Activated CD4-positive, CD25-positive, alpha-beta regulatory T cell treated with anti-CD3 and anti-CD28 coated beads, Interleukin-2, amount 50 U/mL, for 16 hours (primary cell): ENCODE measurements around the gene PEPD.

Experiments
- DNase-seq: peaks from one replicate; pipeline ENCODE4 v3.0.0-alpha.2; 2020; ENCODE audit warnings: low read depth, low spot score

The PEPD gene

DNA sequence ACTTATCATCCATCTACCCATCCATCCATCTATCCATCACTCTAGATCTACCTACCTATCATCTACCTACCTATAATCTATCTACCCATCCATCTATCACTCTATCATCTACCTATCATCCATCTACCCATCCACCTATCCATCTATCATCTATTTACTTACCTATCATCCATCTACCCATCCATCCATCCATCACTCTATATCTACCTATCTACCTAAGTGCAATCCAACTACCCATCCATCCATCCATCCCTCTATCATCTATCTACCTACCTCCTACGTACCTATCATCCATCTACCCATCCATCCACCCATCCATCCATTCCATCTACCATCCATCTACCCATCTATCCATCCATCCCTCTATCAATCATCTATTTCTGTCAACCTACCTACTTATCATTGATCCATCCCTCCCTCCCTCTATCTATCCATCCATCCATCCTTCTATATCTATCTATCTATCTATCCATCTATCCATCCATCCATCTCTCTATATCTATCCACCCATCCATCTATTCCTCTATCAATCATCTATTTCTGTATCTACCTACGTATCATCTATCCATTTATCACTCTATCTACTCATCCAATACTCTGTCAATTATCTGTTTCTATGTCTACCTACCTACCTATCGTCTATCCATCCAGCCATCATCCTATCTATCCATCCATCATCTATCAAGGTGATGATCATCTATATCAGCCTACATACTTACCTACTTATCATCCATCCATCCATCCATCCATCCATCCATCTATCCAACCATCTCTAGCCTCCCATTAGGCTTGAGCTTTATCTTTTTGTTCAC lies 99.0 kb downstream of the PEPD start:
- DNase-seq, result no peak

DNA sequence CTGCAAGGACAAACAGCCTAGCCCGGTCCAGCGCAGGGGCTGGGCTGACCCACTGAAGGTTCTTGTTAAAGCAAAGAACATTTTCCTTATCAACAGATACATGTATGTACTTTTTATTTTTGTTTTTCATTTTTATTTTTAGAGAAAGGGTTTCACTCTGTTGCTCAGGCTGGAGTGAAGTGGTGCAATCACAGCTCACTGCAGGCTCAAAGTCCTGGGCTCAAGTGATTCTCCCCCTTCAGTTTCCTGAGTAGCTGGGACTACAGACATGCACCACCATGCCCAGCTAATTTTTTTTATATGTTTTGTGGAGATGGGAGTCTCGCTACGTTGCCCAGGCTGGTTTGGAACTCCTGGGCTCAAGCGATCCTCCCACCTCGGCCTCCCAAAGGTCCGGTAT lies 100.2 kb downstream of the PEPD start:
- DNase-seq, result no peak

DNA sequence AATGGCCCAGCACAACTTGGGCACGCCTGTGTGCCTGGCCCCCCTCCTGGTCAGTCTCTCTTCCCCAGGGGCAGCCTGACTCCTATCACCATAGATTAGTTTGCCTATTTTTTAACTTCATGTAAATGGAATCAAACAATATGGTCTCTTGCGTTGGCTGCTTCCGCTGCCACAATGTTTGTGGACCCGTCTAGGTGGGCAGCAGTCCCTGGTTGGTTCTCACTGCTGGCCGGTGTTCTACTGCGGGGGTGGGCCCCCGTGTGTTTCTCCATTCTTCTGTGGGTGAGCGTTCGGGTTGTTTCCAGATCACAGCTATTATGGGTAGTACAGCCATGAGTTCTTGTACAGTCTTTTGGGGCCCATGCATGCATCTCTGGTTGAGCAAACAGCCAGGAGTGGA lies 100.8 kb downstream of the PEPD start:
- no peak for DNase-seq

DNA sequence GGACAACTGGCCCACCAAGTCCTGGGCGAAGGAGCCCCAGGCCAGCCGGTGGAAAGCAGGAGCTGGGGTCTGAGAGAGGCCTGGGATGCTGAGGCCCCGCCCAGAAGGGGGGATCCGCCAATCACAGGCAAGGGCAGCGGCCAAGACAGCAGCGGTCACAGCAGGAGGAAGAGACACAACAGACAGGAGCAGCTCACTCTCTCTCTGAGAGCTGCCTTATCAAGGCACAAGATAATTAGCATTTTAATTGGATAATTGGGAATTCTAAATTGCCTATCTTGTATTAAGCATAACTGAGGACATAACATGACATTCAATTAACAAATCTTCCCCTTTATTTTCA lies 101.8 kb downstream of the PEPD start:
- no peak for DNase-seq

DNA sequence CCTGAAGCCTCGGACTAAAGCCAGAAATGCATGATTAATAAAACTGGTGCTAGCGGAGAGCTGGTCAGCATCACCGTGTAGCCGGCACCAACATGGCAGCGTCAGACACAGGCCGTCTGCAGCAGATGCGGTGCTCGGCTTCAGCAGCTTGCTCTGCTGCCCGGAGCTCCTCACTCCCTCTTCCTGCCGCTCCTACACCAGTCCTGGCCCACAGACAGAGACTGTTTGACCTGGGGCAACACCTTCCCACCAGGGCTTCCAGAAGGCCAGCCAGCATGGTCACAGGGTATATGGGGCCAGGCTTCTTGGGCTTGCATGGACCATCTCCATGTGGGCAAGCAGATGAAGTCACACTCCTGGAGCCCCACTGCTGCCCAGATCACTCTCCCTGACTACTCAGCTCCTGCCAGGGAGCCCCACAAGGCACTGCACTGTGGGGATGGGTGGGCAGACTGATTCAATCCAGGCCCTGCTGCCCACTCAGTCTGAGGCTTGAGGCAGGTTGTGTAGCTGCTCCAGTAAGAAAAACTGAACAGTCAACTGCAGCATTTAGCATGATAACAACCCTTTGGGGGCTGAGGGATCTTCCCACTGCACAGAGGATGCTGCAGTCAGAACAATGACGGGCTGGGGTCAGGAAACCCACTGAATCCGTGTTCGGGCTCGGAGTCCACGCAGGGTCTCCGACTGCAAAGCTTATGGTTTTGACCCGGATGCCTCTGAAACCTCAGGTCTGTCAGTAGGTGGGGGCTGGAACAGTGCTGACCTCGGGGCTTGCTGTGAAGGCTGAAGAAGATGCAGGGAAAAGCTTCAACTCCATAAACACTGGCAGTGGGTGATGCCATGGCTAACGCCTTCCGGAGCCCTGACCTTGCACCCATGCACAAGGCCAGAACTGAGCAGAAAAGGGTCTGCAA lies 102.5 kb downstream of the PEPD start:
- no peak for DNase-seq

DNA sequence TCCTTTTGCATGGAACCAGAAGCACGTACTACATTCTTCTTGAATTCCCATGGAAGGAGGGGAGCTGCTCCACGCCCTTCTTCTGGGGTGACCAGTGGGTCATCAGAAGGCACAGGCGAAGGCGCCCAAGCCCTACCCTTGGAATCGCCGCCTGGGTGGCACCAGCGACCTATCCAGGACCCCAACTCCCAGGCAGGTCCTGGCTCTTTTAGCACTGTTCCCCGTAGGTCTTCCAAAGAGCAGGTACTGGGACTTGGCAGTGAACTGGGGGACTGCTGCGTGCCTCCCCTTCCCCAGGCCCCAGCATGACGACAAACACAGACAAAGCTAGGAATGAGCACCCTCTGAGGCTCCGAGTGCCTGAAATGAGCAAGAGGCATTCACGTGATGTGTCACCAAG lies 103.1 kb downstream of the PEPD start:
- DNase-seq, result no peak

DNA sequence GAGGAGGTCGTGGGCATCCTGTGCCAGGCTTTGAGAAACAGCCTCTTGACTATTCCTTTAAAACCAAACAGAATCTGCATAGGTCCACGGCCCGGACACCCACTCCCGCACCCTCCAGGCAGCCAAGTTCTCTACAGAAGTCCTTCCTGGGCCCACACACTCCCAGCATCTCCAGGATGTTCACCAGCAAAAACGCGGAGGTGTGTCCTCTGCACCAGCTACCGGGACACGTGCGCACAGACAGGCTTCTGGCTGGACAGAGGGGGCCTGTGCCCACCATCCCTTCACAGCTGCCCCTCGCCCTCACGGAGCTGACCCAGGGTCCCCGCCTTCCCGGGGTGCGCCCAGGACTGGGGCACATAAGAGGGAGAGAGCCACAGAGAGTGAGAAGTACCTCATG lies 103.8 kb downstream of the PEPD start:
- no peak for DNase-seq

DNA sequence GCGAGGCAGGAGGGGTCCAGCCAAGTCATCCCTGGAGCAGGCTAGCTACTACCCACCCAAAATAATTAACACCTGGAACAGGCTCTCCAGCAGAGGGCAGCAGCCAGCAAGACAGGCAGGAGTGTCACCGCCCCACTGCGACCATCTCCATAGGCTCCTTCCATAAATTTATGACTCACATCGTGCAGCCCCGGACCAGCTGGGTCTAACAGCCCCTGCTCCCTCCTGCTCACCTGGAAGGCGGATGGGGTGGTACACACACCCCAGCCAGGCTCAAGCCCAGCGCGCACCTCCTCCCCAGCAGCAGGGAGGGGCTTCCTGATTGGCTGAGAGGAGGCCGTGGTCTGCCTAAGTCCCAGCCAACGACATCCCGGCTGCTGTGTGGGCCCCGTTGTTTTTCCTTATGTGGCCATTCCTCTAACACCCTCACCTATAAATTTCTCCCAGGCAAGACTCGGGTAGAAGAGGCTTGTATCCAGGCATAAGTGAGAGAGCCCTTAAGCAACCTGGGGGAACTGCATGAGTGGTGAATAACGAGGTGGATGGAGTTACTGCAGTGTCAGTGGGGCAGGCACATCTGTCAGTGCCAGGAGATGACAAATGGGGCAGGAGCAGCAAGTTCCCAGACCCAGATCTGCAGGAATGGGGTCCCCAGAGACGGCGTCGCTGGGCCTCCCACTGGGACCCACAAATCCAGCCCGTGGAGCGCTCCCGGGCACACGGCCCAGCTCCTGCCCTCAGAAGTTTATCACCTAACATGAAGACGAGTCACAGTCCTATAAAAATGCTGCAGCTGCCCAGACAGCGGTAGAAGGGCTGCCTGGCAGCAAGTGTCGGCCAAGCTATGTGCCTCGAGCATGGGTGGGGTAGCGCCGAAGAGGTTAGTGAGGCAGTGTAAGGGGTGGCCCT lies 105.0 kb downstream of the PEPD start:
- DNase-seq, result peak; percentile 40

DNA sequence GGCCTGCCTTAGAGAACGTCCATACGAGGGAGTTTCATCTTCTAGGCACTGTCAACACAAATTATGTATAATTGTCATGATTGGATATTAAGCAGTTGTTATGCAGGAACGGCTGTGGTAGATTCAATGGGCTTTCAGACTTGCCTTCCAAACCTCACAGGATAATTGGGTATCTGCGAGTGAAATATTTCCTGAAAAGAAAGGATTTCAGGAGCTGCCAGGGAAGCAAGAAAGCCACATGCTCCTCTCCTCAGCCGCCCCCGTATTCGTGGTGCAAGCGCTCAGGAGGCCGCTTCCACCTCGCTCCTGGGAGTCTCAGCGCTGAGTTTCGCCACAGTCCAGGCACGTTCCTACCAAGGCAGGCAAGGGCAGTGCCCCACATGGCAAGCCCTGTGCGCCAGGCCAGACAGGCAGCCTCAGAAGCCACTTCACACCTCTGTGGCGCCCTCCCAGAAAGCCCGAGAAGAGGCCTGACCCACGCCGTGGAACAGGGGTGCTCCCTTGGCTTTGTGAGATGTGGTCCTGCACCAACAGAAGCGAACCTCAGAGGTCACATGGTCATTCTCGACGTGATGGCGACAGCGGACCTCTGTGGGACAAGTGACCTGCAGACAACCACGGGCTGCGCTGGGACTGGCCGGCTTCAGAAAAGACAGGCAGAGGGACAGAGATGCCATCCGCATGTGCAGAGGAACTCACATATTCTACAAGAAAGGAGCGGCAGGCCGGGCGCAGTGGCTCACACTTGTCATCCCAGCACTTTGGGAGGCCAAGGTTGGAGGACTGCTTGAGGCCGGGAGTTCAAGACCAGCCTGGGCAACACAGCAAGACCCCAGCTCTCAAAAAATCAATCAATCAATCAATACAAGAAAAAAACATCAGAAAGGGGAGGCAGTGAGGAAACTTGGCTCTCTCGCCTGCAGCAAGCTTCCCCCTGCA lies 106.7 kb downstream of the PEPD start:
- DNase-seq, result no peak

DNA sequence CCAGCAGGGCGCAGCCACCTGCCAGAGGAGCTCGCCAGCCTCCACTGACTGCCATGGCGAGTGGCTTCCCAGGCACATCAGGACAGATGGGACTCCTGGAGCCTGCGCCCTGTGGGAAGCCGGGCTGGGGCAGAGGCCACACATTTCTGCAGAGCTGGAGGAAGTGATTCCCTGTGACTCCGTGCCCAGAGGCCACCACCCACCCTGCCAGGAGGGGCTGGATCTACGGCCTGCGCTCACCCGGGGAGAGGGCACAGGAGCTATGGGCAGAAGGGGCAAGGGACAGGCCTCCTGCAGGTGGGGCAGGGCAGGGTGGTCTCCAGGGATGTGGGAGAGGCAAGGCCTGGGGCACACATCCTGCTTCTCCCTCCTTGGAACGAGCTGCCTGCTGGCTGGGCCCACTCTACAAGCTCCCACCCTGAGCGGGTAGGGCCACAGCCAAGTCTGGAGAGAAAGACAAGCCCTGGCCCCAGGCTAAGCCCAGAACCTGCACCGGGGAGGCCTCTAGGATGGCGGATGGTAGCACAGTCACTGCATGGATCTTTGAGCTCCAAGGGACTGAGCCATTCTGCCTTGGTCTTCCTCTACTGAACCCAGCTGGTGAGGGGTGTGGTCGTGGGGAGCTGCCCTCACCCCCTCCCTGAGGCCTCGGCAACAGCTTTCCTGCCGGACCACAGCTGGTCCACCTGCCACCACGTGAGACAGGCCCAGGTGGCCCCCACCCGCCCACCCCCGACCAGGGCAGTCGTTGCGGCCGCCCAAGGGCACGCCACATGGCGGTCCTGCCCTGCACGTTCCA lies 107.5 kb downstream of the PEPD start:
- no peak for DNase-seq

DNA sequence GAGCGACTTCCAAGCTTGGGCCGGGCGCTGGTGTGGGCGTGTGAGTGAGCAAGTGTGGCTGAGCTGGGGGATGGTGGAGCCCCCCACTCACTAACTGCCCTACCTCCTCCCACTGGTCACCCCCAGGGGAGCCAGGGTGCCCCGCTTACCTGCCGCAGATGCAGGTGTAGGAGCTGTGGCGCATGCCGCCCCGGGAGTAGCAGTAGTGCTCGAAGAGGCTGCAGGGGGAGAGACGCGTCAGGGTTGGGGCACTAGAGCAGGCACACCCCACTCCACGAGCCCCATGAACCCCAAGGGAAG lies 108.2 kb downstream of the PEPD start:
- DNase-seq, result no peak

DNA sequence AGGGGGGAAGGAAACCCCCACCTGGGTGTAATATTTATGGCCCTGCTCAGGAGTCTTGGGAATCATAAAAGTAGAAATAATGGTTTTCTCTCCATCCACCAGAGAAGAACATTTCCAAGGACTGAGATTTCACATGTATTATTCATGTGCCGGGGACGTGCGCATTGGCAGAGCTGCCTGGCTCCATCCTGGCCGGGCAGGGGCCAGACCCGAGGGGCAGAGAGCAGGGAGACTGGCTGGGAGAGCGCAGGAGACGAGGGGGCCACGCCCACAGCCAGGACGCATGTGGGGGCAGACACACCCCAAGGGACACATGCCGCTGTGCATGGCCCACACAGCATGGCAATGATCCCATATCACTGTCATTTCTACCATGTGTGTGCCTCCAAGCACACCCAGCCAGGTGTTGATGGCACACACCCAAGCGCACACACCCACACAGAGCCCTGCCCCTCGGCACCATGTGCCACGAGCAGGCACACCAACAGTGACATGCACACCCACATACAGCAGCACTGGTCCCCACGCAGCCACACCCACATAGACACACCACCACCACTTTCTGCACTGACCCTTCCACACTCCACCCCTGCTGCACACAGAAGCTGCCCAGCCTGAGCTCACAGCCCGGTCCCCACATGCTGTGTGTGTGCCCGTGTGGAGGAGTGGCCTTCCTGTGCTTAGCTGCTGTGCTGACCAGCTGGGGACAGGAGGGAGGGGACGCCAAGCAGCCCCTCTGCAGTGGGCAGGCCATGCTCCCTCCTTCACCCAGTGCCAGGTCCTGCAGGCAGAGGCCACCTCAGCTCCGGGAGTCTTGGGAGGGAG lies 108.8 kb downstream of the PEPD start:
- DNase-seq, result no peak

DNA sequence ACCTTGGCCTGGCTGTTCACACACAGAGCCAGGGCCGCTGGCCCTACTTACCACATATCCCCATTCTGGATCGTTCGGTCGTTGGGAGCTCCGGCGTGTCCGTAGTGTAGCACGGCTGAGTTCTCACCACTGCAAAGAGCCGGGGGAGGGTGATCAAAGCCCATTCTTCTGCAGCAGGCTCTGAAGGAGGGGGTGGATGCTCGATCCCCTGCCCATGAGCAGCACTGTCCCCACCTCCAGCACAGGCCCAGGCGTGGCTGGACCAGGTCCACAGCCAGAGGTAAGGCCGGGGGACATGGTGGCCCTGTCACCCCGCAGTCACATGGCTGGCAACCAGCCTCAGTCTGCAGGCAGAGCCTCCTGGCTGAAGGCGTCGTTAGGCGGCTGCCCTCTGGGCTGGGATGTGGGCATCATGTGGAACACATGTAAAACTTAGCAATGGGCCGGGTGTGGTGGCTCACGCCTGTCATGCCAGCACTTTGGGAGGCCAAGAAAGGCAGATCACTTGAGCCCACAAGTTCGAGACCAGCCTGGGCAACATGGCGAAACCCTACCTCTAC lies 109.9 kb downstream of the PEPD start:
- no peak for DNase-seq

DNA sequence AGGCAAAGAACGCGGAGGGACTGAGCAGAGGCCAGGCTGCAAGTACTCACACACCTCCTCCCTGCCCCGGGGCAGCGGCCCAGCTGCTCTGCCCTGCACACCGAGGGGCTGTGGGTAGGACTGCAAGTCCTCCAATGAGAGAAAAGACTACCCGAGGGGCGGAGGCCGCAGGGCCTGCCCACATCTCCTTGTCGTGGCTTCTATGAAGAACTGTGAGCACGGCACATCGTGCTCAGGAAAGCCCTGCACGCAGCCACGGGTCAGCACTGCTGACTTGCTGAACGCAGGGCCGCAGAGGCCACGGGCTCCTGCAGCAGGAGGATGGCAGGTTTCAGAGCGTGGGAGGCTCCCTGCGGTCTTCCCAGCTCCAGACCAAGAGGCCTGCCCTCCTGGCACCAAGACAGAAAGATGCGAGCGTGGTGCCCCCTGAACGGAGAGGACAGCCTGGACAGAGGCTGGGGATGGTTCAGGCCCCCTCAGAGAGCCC lies 110.6 kb downstream of the PEPD start:
- no peak for DNase-seq

DNA sequence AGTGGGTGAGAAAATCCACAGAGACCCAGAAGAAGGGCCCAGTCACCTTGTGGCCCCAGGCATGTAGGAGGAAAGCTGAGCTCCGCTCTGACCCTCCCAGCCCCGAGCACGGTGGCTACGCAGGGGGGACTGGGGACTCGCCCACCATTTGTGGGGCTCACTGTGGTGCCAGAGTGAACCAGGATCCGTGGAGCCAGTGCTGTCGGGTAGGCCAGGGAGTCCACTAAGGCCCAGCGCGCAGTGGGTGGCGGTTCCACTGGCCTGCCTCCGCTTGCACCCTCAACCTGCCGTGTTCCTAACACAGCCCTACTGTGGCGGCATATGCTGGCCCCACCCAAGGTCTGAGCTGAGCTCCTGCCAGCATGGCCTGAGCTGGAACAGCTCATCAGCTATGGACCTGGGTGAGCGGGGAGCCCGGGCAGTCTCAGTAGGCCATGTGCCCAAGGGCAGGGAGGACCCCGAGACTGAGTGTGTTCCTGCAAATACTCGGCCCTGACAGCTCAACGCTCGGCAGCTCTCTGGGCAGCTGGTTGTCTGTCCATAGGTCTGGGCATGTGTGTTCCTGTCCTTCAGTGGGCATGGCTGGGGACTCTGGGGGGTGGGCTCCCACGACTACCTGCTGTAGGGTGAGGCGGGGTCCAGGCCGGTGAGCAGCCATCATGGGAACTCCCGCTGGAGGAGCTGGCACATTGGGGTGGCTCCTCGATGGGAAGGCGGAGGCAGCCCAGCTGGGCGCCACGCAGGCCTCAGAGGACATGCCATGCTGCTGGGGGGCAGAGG lies 111.5 kb downstream of the PEPD start:
- no peak for DNase-seq

DNA sequence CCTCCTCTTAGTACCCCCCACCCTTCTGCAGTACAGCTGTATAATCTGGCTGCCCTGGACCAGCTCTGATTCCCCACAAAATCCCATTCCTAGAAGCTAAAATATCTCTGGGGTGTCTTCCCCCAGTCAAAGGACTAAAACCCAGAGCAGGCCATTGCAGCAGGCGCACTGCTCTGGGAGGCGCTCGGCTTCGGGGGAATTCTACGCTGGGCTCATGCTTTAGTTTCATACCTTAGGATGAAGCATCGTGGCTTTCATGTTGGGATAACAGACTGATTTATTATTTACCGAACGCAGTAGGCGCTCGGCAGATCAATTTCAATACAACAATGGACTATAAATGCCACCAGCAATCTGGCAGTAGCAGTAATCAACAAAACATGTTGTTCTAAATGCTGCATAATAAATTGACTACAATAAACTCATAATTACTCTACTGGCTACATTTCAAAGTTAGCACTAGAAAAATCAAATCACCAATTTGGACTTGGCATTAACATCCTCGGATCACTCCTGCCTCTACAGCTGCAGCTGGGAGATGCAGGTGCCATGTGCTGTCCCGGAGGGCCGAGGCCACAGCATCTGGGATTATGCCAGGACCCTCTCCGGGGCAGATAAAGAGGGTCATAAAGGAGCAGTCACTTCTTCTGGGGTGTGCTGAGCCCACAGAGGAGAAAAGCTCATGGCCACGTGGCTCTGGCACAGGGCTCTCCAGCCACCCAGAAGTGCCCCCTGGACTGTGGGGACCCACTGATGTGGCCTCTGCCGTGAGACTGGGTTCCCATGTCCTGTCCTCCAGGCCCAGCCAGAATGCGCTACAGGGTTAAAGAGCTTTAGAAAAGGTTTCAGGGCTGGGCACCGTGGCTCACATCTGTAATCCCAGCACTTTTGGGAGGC lies 112.8 kb downstream of the PEPD start:
- no peak for DNase-seq

DNA sequence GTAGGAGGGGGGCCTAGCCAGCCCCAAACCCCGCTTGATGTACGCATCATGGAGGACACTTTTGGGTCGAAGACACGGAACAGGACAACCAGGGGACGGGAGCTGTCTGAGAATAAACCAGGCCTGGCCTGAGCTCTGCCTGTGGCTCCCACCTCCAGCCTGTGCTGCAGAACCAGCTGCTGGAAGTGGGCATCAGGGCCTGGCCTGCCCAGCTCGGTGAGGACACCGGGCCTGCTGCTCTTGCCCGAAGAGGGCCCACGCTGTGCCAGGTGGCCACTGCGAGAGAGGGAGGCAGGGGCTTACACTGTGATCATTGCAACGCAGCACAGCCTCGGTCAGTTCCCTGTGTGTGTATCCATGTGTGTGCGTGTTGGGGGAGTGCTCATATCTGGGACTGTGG lies 113.5 kb downstream of the PEPD start:
- DNase-seq, result no peak
